ENCODE measurements around the gene SLC22A23.

- TF ChIP-seq YY1 (IDR thresholded peaks at IDR 0.05; ENCODE audit: insufficient read depth, insufficient read length): no peak
- TF ChIP-seq SUZ12 (IDR thresholded peaks at IDR 0.05; ENCODE audit: extremely low read depth, insufficient read depth, insufficient read length): no peak
Observed at GRCh38 chr6:3446184-3446583, 10.7 kb downstream of the SLC22A23 start.
